Activated T-cell treated with anti-CD3 and anti-CD28 coated beads, Interleukin-2, amount 50 U/mL, for 48 hours (primary cell): ENCODE measurements around the gene ASNSD1.
"Not testable (repeated sequence)": the region's sequence is repeated elsewhere in the genome, so short reads cannot be mapped to it uniquely, and the experiment has no call there.

Experiments
- DNase-seq, 2 experiments: peaks; one replicate each; pipeline ENCODE4 v3.0.0-alpha.2; 2020

ASNSD1 gene

DNA sequence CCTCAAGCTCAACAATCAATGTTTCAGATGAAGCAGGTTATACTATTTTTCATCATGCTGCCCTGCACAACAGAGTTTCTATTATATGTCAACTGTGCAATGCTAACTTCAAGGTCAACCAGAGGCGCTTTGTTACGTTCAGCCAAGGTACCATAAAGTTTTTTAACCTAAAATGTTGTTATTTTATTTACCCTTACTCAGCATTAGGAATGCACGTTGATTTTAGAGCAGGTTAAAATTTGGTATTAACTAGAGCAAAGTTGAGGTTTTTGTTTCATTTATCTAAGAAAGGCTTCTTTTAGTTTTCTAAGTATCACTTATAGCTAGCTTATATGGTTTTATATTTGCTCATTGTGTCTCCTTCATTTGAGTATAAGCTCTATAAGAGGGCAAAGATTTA is 35.0 kb downstream of the ASNSD1 start:
- DNase-seq: no peak

DNA sequence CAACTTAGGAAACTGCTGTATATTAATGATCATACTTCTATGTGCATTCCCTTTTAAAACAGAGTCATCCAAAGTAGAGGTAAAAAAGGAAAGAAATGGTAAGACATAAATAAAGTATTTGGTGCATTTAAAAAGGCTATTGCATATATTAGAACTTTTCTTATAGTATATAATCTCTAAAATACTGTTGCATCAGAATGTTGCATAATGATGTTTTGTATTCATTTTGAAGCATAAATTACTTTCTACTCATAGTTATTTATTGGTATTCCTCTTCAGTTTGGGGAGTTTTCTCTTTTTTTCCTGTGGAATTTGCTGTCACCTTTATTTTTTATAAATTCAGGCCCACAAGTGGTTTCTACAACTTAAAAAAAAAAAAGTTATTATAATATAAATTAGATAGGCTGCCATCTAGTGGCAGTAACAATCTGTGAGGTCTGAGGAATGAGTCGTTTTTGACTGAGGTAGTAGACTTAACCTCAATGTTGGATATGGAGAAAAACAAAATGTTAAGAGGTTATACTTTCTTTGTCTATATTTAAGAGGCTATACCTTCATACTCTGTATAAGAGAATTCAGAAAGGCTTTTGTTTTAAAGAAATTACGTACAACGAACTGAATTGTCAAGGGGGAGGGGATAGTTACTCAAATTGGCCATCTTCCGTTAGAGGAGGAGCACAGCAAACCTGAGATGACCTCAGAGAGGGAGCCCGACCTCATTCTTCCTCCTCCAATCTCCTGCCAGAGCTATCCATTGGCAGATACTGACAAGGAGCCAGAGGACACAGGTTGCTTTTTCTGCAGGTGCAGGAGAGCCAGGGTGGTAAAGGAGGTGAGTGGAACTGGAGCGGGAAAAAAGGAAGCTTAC is 37.0 kb downstream of the ASNSD1 start:
- no peak for DNase-seq

DNA sequence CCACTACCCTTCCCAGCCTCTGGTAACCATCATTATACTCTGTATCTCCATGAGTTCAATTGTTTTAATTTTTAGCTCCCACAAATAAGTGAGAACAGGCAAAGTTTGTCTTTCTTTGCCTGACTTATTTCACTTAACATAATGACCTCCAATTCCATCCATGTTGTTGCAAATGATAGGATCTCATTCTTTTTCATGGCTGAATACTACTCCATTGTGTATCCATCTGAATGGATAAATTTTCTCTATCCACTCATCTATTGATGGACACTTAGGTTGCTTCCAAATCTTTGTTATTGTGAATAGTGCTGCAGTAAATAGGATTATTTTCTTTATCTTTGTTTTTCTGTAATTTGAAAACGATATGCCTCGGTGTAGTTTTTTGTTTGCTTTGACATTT is 39.4 kb downstream of the ASNSD1 start:
- DNase-seq: no peak

- no peak for DNase-seq
Observed at GRCh38 chr2:189702071-189702470, 40.8 kb downstream of the ASNSD1 start.

DNA sequence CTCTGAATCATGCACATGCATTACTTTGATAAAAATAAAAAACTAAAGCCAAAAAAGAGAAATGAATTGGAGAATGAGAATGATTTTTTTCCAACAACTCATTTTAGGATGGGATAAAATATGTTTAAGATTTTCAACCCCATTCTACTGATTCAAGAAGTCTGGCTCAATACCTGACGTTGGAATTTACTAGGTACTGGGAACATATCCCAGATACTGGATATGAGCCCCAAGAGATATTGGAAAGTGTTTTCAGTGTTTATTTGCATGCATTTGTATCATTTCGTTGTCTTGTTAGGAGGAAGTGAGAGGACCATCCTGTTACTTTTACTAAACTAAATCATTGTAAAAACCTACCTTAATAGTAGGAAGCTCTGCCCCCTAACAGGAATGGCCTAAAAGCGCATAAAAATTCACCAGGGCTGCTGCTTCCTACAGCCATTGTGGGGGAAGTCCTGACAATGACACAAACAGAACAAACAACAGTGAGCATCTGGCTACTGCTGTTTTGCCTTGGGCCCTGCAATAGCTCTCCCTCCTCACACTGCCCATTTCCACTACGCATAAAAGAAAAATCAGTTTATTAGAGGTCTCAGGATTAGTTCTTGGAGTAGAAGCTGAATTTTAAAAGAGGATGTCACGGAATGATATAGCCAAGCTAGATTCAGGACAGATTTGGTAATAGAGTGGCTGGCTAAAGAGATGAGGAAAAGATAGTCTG is 48.4 kb downstream of the ASNSD1 start:
- no peak for DNase-seq

- not testable (repeated sequence) for DNase-seq
Observed at GRCh38 chr2:189717593-189717992, 56.3 kb downstream of the ASNSD1 start.

DNA sequence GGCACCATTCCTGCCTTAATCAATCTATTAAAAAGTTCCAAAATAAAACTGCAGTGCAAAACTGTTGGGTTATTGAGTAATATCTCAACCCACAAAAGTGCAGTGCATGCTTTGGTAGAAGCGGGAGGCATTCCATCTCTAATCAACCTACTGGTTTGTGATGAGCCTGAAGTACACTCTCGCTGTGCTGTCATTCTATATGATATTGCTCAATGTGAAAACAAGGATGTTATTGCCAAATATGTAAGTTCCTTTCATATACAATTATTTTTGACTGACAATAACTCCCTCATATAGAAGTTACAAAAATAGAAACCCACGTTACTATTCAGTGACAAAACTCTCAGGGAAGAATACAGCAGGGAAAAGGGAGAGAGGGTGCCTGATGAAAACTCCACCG is 58.3 kb downstream of the ASNSD1 start:
- no peak for DNase-seq
